ENCODE data around the gene EPN3. TPM values are rescaled to one million over a fixed set of nuclear protein-coding genes. Genes with fewer than 3 reads are reported as not detected.

Gene EPN3
- polyA plus RNA-seq, 1 donor (not counting 4 experiments of a cell fraction or from before 2014, with no cell fraction given), result 66.7 TPM

DNA sequence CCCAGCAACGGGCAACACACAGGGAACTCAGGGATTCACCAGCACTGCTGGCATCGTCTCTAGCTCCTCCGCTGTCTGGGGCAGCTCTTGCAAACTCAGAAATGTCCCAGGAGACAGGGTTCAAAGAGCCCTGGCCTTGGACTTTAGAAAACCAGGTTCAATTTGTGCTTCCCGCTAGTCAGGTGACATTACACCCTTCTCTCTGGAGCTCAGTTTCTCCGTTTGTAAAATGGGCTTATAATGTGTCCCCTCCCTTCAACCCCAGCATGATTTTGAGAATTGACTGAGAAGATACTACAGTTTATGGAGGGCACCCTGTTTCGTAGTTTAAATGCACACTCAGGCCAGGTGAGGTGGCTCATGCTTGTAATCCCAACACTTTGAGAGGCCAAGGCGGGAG, 26.2 kb upstream of the EPN3 start:
- Histone ChIP-seq H2AFZ (ENCODE audit: control insufficient read depth, low read length) (peak overlapping the region; percentile 86), H4K20me1 (ENCODE audit: control insufficient read depth, extremely low read depth, insufficient read depth, low read length) (no peaks in the 10 kb centered on the region), H3K9me1 (ENCODE audit: control insufficient read depth, extremely low read depth, insufficient read depth, low read length) (no peaks in the 10 kb centered on the region), H3K9me3 (ENCODE audit: control insufficient read depth, low read depth, low read length) (no peaks in the 10 kb centered on the region), H3K4me2 (ENCODE audit: control insufficient read depth, extremely low read depth, insufficient read depth, low read depth, low read length) (peak overlapping the region; percentile 36), H3K9ac (ENCODE audit: control insufficient read depth, extremely low read depth, insufficient read depth, low read length) (no peak overlapping the region), H3K4me3 (ENCODE audit: control insufficient read depth in 2 of 3, extremely low read depth in 1 of 3, insufficient read depth in 2 of 3, low read depth in 1 of 3, low read length in 3 of 3) (no peak overlapping the region), H3K27me3 (ENCODE audit: control insufficient read depth, extremely low read depth, insufficient read depth, low read length) (no peaks in the 10 kb centered on the region), H3K36me3 (ENCODE audit: control insufficient read depth in 2 of 2, extremely low read depth in 1 of 2, insufficient read depth in 2 of 2, low read length in 2 of 2) (no peaks in the 10 kb centered on the region), H3K4me1 (ENCODE audit: control insufficient read depth, extremely low read depth, insufficient read depth, low read length) (peaks cover 50% of the 10 kb centered on the region), H3K79me2 (ENCODE audit: control insufficient read depth, insufficient read depth, low read length) (no peaks in the 10 kb centered on the region), H3K27ac (ENCODE audit: control insufficient read depth, insufficient read depth, low read length) (no peak overlapping the region)
- FAIRE-seq, result no peak
- DNase-seq (ENCODE audit: low read depth, low spot score), result no peak
- TF ChIP-seq EZH2 (IDR thresholded peaks at IDR 0.05; ENCODE audit: low read length), result no peak
- TF ChIP-seq, protein P1, sequence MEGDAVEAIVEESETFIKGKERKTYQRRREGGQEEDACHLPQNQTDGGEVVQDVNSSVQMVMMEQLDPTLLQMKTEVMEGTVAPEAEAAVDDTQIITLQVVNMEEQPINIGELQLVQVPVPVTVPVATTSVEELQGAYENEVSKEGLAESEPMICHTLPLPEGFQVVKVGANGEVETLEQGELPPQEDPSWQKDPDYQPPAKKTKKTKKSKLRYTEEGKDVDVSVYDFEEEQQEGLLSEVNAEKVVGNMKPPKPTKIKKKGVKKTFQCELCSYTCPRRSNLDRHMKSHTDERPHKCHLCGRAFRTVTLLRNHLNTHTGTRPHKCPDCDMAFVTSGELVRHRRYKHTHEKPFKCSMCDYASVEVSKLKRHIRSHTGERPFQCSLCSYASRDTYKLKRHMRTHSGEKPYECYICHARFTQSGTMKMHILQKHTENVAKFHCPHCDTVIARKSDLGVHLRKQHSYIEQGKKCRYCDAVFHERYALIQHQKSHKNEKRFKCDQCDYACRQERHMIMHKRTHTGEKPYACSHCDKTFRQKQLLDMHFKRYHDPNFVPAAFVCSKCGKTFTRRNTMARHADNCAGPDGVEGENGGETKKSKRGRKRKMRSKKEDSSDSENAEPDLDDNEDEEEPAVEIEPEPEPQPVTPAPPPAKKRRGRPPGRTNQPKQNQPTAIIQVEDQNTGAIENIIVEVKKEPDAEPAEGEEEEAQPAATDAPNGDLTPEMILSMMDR (optimal IDR thresholded peaks at IDR 0.05 in 1 of 3, IDR thresholded peaks at IDR 0.05 in 1 of 3, conservative IDR thresholded peaks at IDR 0.05 in 1 of 3; ENCODE audit: extremely low read depth in 1 of 3, insufficient read depth in 2 of 3, low read length in 3 of 3), result no peak
- dilution Hi-C loops (cut with MboI; ENCODE audit: extremely low pct_ligation_motif_present, low sequenced_read_pairs), result no loop called here

DNA sequence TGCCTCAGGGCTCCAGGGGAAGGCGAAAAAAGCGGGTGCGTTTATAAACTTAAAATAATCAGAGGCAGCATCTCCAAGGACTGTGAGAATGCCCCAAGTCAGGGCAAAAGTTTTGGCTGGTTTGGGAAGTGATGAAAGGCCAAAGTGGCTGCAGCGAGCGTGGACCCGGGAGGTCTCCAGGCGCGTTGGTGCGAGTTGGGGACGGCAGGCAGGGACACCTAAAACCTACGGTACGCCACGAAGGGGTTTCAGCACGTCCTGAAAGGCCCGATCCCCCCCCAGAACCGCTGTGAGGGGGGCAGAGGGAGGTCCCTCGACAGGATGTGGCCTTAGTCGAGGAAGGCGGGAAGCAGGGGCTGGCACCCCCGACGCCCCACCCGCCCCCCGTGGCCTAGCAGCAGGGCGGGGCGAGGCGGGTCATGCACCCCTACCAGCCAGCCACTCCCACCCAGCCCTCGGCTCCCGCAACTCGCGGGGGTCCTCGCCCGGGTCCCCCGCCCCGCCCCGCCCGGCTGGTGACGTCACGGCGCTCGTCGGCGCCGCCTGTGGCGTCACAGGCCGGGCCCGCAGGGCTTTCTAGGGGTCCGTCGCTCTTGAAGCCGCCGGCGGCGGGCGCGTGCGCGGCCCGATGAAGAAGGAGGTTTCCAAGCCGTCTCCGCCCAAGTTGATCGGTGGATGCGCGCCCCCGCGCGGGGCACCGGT, 24.5 kb upstream of the EPN3 start, which contains the start of gene MYCBPAP:
Gene MYCBPAP, plus strand, starts transcription at position 569 of the 702 bp plus-strand sequence. CDS start 236 bp downstream, outside the sequence.
- Histone ChIP-seq H4K20me1 (ENCODE audit: control insufficient read depth, extremely low read depth, insufficient read depth, low read length) (no peaks in the 10 kb centered on the region), H3K36me3 (ENCODE audit: control insufficient read depth in 2 of 2, extremely low read depth in 1 of 2, insufficient read depth in 2 of 2, low read length in 2 of 2) (no peaks in the 10 kb centered on the region)

More for the DNA sequence above, 24.5 kb upstream of the EPN3 start, which contains the start of gene MYCBPAP:
- H3K4me1 ChIP-seq (ENCODE audit: control insufficient read depth, extremely low read depth, insufficient read depth, low read length), result peaks cover 56% of the 10 kb centered on the region
- dilution Hi-C loops (cut with MboI; ENCODE audit: extremely low pct_ligation_motif_present, low sequenced_read_pairs), result no loop called here
- no peaks in the 10 kb centered on the region for H3K79me2 ChIP-seq (ENCODE audit: control insufficient read depth, insufficient read depth, low read length)
- H3K9me3 ChIP-seq (ENCODE audit: control insufficient read depth, low read depth, low read length), result no peaks in the 10 kb centered on the region
- H3K4me2 ChIP-seq (ENCODE audit: control insufficient read depth, extremely low read depth, insufficient read depth, low read depth, low read length), result peak within 1 kb of the TSS; percentile 55
- no peaks in the 10 kb centered on the region for H3K9me1 ChIP-seq (ENCODE audit: control insufficient read depth, extremely low read depth, insufficient read depth, low read length)
- H3K27ac ChIP-seq (ENCODE audit: control insufficient read depth, insufficient read depth, low read length), result no peak within 1 kb of the TSS
- DNase-seq (ENCODE audit: low read depth, low spot score) (no peak), FAIRE-seq (no peak)
- H3K9ac ChIP-seq (ENCODE audit: control insufficient read depth, extremely low read depth, insufficient read depth, low read length), result peak within 1 kb of the TSS; percentile 40
- peak within 1 kb of the TSS in 2 of 3 experiments; percentile 27 to 45 for H3K4me3 ChIP-seq (ENCODE audit: control insufficient read depth in 2 of 3, extremely low read depth in 1 of 3, insufficient read depth in 2 of 3, low read depth in 1 of 3, low read length in 3 of 3)
- TF ChIP-seq EZH2 (IDR thresholded peaks at IDR 0.05; ENCODE audit: low read length), result no peak
- TF ChIP-seq, protein P1 (optimal IDR thresholded peaks at IDR 0.05 in 1 of 3, IDR thresholded peaks at IDR 0.05 in 1 of 3, conservative IDR thresholded peaks at IDR 0.05 in 1 of 3; ENCODE audit: extremely low read depth in 1 of 3, insufficient read depth in 2 of 3, low read length in 3 of 3), result peak in 1 of 3 experiments; percentile 56
- peak within 1 kb of the TSS; percentile 73 for H2AFZ ChIP-seq (ENCODE audit: control insufficient read depth, low read length)
- H3K27me3 ChIP-seq (ENCODE audit: control insufficient read depth, extremely low read depth, insufficient read depth, low read length), result no peaks in the 10 kb centered on the region

Data from keratinocyte (primary cell).